H1 (cell line): Measurements from ENCODE around the gene PSME2. TPM values are rescaled to one million over a fixed set of nuclear protein-coding genes. Genes with fewer than 3 reads are reported as not detected.
A peak's percentile ranks its signal among the peaks of the same experiment; 100 is the strongest.

Experiments used
- CTCF ChIA-PET: fragments of 300-600 bp; sonication (Branson Sonifier 250); formaldehyde crosslinking; loops from one replicate; lab custom pipeline; 2021; ENCODE audit not compliant: partially characterized antibody; lab: Charles Lee
- POLR2A ChIA-PET: fragments of 300-600 bp; sonication (Branson Sonifier 250); formaldehyde crosslinking; loops from one replicate; lab custom pipeline; 2021; ENCODE audit warnings: inconsistent platforms; ENCODE audit not compliant: partially characterized antibody; lab: Charles Lee
- DNase-seq, 2 experiments: peaks; one replicate each; pipeline versions ENCODE4 v3.0.0 to v3.0.0-alpha.2; 2010 to 2022; ENCODE audit warnings: low spot score in 2 of 2, low read depth in 1 of 2, mixed read lengths in 1 of 2
- FAIRE-seq: peaks from 2 replicates; lab custom pipeline; 2011; peaks lifted over from hg19 to GRCh38; lab: Jason Lieb, UNC
- H2AFZ ChIP-seq: 2 replicates; pipeline ENCODE4 v1.8.1; 2012; ENCODE audit warnings: low read length, inconsistent platforms
- H2AK5ac ChIP-seq: 2 replicates; pipeline ENCODE4 v1.6.1; 2013; ENCODE audit warnings: low read depth, low read length
- H2BK120ac ChIP-seq: replicated peaks from 2 replicates; pipeline ENCODE3; 2013; ENCODE audit warnings: low read depth, low read length, inconsistent platforms
- H2BK12ac ChIP-seq: 2 replicates; pipeline ENCODE4 v1.6.1; 2013; ENCODE audit warnings: low read depth, low read length
- H2BK15ac ChIP-seq: 2 replicates; pipeline ENCODE4 v1.6.1; 2013; ENCODE audit warnings: low read length
- H2BK20ac ChIP-seq: 2 replicates; pipeline ENCODE4 v1.6.1; 2013; ENCODE audit warnings: low read length
- H2BK5ac ChIP-seq: 2 replicates; pipeline ENCODE4 v1.6.1; 2013; ENCODE audit warnings: low read depth, low read length
- H3K14ac ChIP-seq: 2 replicates; pipeline ENCODE4 v1.6.1; 2013; ENCODE audit warnings: inconsistent platforms; ENCODE audit not compliant: insufficient read length
- H3K18ac ChIP-seq: 2 replicates; pipeline ENCODE4 v1.6.1; 2013; ENCODE audit warnings: low read length; ENCODE audit errors: extremely low read depth
- H3K23ac ChIP-seq: 2 replicates; pipeline ENCODE4 v1.6.1; 2013; ENCODE audit warnings: inconsistent platforms; ENCODE audit not compliant: insufficient read length
- H3K23me2 ChIP-seq: 2 replicates; pipeline ENCODE4 v1.6.1; 2013; ENCODE audit warnings: low read depth, low read length
- H3K27ac ChIP-seq: 2 replicates; pipeline ENCODE4 v1.6.1; 2011; ENCODE audit warnings: low read depth, low read length, inconsistent platforms
- H3K27me3 ChIP-seq, 4 experiments: replicated peaks in 1 of 4; 1 replicate in 1 of 4; 2 replicates in 3 of 4; pipeline versions ENCODE4 v1.6.1 to v1.8.1; 2011 to 2013; ENCODE audit warnings: low read length in 3 of 4, mild to moderate bottlenecking in 3 of 4, inconsistent platforms in 2 of 4, mixed read lengths in 2 of 4, moderate library complexity in 1 of 4; ENCODE audit not compliant: control insufficient read depth in 3 of 4, insufficient read depth in 3 of 4; ENCODE audit errors: extremely low read depth in 1 of 4
- H3K36me3 ChIP-seq, 4 experiments: 2 replicates each; pipeline versions ENCODE4 v1.6.1 to v1.8.1; 2011 to 2013; ENCODE audit warnings: mild to moderate bottlenecking in 4 of 4, low read length in 3 of 4, moderate library complexity in 2 of 4, control low read depth in 1 of 4, inconsistent platforms in 1 of 4; ENCODE audit not compliant: insufficient read depth in 4 of 4, control insufficient read depth in 2 of 4
- H3K4ac ChIP-seq: replicated peaks from 2 replicates; pipeline ENCODE3; 2013; ENCODE audit warnings: low read length, low read depth, mixed read lengths, inconsistent platforms; ENCODE audit not compliant: insufficient read length
- H3K4me1 ChIP-seq, 4 experiments: replicated peaks in 1 of 4; 1 replicate in 1 of 4; 2 replicates in 3 of 4; pipeline versions ENCODE4 v1.6.1 to v1.8.1; 2011 to 2013; ENCODE audit warnings: low read length in 3 of 4, inconsistent platforms in 2 of 4, mixed read lengths in 1 of 4; ENCODE audit not compliant: insufficient read depth in 4 of 4, control insufficient read depth in 3 of 4
- H3K4me2 ChIP-seq, 2 experiments: 2 replicates each; pipeline versions ENCODE4 v1.6.1 to v1.8.1; 2011 to 2013; ENCODE audit warnings: low read depth in 2 of 2, low read length in 2 of 2, control low read depth in 1 of 2, inconsistent platforms in 1 of 2, mild to moderate bottlenecking in 1 of 2; ENCODE audit not compliant: insufficient read depth in 1 of 2
- H3K4me3 ChIP-seq, 4 experiments: fragments of 200-600, 300-600 bp in 1 of 4; sonication (generic), shearing (Covaris generic), sonication (Bioruptor Twin) in 1 of 4; 2 replicates each; pipeline versions ENCODE4 v1.5.1 to v1.8.1; 2011 to 2016; ENCODE audit warnings: low read length in 4 of 4, low read depth in 3 of 4, control low read depth in 2 of 4, inconsistent platforms in 2 of 4, mild to moderate bottlenecking in 2 of 4, mixed read lengths in 1 of 4, moderate library complexity in 1 of 4; ENCODE audit not compliant: insufficient read depth in 2 of 4; ENCODE audit errors: extremely low read depth in 1 of 4
- H3K56ac ChIP-seq: replicated peaks from 2 replicates; pipeline ENCODE3; 2013; ENCODE audit warnings: low read depth, mild to moderate bottlenecking, mixed read lengths, low read length, inconsistent platforms; ENCODE audit not compliant: insufficient read length
- H3K79me1 ChIP-seq: 2 replicates; pipeline ENCODE4 v1.6.1; 2013; ENCODE audit warnings: low read depth, low read length, control low read depth
- H3K79me2 ChIP-seq, 2 experiments: 2 replicates each; pipeline versions ENCODE4 v1.6.1 to v1.8.1; 2012 to 2013; ENCODE audit warnings: low read length in 2 of 2, mild to moderate bottlenecking in 2 of 2, inconsistent platforms in 1 of 2; ENCODE audit not compliant: insufficient read depth in 2 of 2, control insufficient read depth in 1 of 2
- H3K9ac ChIP-seq, 4 experiments: replicated peaks in 1 of 4; 1 replicate in 1 of 4; 2 replicates in 3 of 4; pipeline versions ENCODE4 v1.6.1 to v1.8.1; 2011 to 2013; ENCODE audit warnings: low read depth in 3 of 4, low read length in 3 of 4, control low read depth in 2 of 4, mild to moderate bottlenecking in 2 of 4, moderate library complexity in 2 of 4, inconsistent platforms in 1 of 4; ENCODE audit errors: extremely low read depth in 1 of 4
- H3K9me3 ChIP-seq, 2 experiments: 2 replicates each; pipeline versions ENCODE4 v1.6.1 to v1.8.1; 2012 to 2013; ENCODE audit warnings: mild to moderate bottlenecking in 2 of 2, moderate library complexity in 2 of 2, control low read depth in 1 of 2, inconsistent platforms in 1 of 2, low read depth in 1 of 2, low read length in 1 of 2, mixed read lengths in 1 of 2; ENCODE audit not compliant: insufficient read depth in 2 of 2
- H4K20me1 ChIP-seq, 2 experiments: replicated peaks in 1 of 2; 2 replicates each; pipeline versions ENCODE3 to v1.8.1; 2011 to 2013; ENCODE audit warnings: inconsistent platforms in 2 of 2, low read length in 2 of 2, mild to moderate bottlenecking in 1 of 2; ENCODE audit not compliant: insufficient read depth in 2 of 2, control insufficient read depth in 1 of 2
- H4K5ac ChIP-seq: 2 replicates; pipeline ENCODE4 v1.6.1; 2013; ENCODE audit warnings: low read length, low read depth, mixed read lengths, inconsistent platforms; ENCODE audit not compliant: insufficient read length
- H4K8ac ChIP-seq: 2 replicates; pipeline ENCODE4 v1.8.0; 2013; ENCODE audit warnings: mild to moderate bottlenecking, moderate library complexity, low read length, inconsistent platforms; ENCODE audit not compliant: insufficient read depth; ENCODE audit errors: extremely low read depth
- H4K91ac ChIP-seq: replicated peaks from 2 replicates; pipeline ENCODE3; 2013; ENCODE audit warnings: low read length, mixed read lengths, inconsistent platforms; ENCODE audit not compliant: insufficient read length
- BACH1 ChIP-seq: IDR thresholded peaks from 2 replicates; pipeline ENCODE4 v1.6.1; 2012; ENCODE audit warnings: low read length, improper control_type of control experiment
- BCL11A ChIP-seq, 2 experiments: IDR thresholded peaks; one replicate each; pipeline ENCODE4 v1.6.1; 2011; ENCODE audit warnings: low read depth in 2 of 2, low read length in 2 of 2, mild to moderate bottlenecking in 2 of 2
- CBX8 ChIP-seq: fragments of 300-800, 300-1000 bp; sonication (generic); IDR thresholded peaks from 2 replicates; pipeline ENCODE4 v1.7.1; 2016; ENCODE audit warnings: low read depth, low read length, borderline replicate concordance
- CHD2 ChIP-seq: IDR thresholded peaks from 2 replicates; pipeline ENCODE4 v1.6.1; 2012; ENCODE audit warnings: low read length, improper control_type of control experiment
- CREB1 ChIP-seq: IDR thresholded peaks from 2 replicates; pipeline ENCODE4 v1.6.1; 2012; ENCODE audit warnings: inconsistent platforms
- HDAC6 ChIP-seq: IDR thresholded peaks from one replicate; pipeline ENCODE4 v1.7.1; 2012; ENCODE audit warnings: low read depth, mild to moderate bottlenecking, inconsistent platforms, low read length, moderate library complexity
- JUN ChIP-seq: IDR thresholded peaks from 2 replicates; pipeline ENCODE4 v1.6.1; 2011; ENCODE audit warnings: low read depth, mild to moderate bottlenecking, improper control_type of control experiment, low read length
- MAFK ChIP-seq: IDR thresholded peaks from 2 replicates; pipeline ENCODE4 v1.6.1; 2012; ENCODE audit warnings: low read depth, mild to moderate bottlenecking, improper control_type of control experiment, low read length
- POLR2A ChIP-seq, 2 experiments: IDR thresholded peaks; 1 replicate in 1 of 2; 2 replicates in 1 of 2; pipeline ENCODE4 v1.6.1; 2011; ENCODE audit warnings: low read depth in 2 of 2, low read length in 2 of 2, mild to moderate bottlenecking in 2 of 2; ENCODE audit errors: control extremely low read depth in 1 of 2
- SUZ12 ChIP-seq: fragments of 200-600 bp; sonication (generic); IDR thresholded peaks from 2 replicates; pipeline ENCODE4 v1.6.1; 2012; ENCODE audit warnings: mild to moderate bottlenecking, inconsistent platforms, low read length, moderate library complexity, mixed read lengths
- ZNF274 ChIP-seq: IDR thresholded peaks from 2 replicates; pipeline ENCODE4 v1.7.0; 2012; ENCODE audit warnings: low read length, borderline replicate concordance; ENCODE audit errors: extremely low read depth
- WGBS, 2 experiments: shearing (Covaris generic) in 1 of 2; methylation state at CpG; one replicate each; pipeline versions ENCODE4 v1.1.6 to v1.1.7; 2013 to 2015; ENCODE audit warnings: low lambda C conversion rate in 2 of 2, mixed read lengths in 2 of 2, inconsistent platforms in 1 of 2, low coverage in 1 of 2, missing lambda C conversion rate in 1 of 2; ENCODE audit not compliant: insufficient replicate concordance in 2 of 2, insufficient coverage in 1 of 2, insufficient read length in 1 of 2; ENCODE audit errors: extremely low coverage in 1 of 2, missing lambda C conversion rate in 1 of 2; 5-methylcytosine and 5-hydroxymethylcytosine counted together
- polyA plus RNA-seq, 7 experiments: library from polyadenylated mRNA; depleted of rRNA in 3 of 7; stranded (reverse) in 5 of 7; unstranded in 2 of 7; fragments of >200 nt in 5 of 7; fragments of 200-250 nt in 2 of 7; gene quantifications; 1 replicate in 5 of 7; 2 replicates in 1 of 7; 4 replicates in 1 of 7; pipeline versions ENCODE4 v1.2.1 to v1.2.3, GENCODE V29; 2011 to 2013; ENCODE audit warnings: missing spikeins in 2 of 7, mixed read lengths in 2 of 7
- total RNA-seq: library from RNA; stranded (reverse); fragmentation: NEBNext Ultra II Directional; extraction: Animal tissue kit (Norgen Biotek cat#: 25700); gene quantifications from 2 replicates; pipeline ENCODE4 v1.2.1, GENCODE V29; 2021

Gene PSME2
- total and polyA plus RNA-seq, 2 of the 8 experiments (the other 6 are each of a cell fraction or from before 2014, with no cell fraction given), result 71.8 to 111 TPM

- 32% methylated on average over 11 of the region's 12 CpGs; no CpG with 5 or more reads in 1 of the 2 experiments for WGBS, 2 experiments
- peak overlapping the region; percentile 42 for H4K5ac ChIP-seq
- peaks cover 8% of the 10 kb centered on the region for H3K23me2 ChIP-seq
- no peak overlapping the region for H2AFZ ChIP-seq
- H3K36me3 ChIP-seq, result peaks cover 9 to 34% (median 19%) of the 10 kb centered on the region in 4 experiments; a peak in 6 of 8 replicates
- DNase-seq (peak in 1 of 2 experiments; percentile 71), FAIRE-seq (peak; percentile 7)
- peak overlapping the region; percentile 60 to 96 (median 84) for H3K4me3 ChIP-seq
- H2BK12ac ChIP-seq, result peak overlapping the region; percentile 77; the same call in 1 of the 2 replicates
- peaks cover 5 to 13% (median 8%) of the 10 kb centered on the region in 4 experiments for H3K4me1 ChIP-seq
- peaks cover 5% of the 10 kb centered on the region for H3K79me1 ChIP-seq
- H3K79me2 ChIP-seq, result peaks cover 0 to 21% of the 10 kb centered on the region in 2 experiments; a peak in 2 of 4 replicates
- peak overlapping the region; percentile 87 to 95 (median 90) for H3K9ac ChIP-seq
- peak overlapping the region; percentile 89; the same call in 1 of the 2 replicates for H3K27ac ChIP-seq
- H4K91ac ChIP-seq, result peak overlapping the region; percentile 7
- H4K20me1 ChIP-seq, result peaks cover 7 to 11% of the 10 kb centered on the region in 2 experiments
- no peak overlapping the region for H3K23ac ChIP-seq
- H3K9me3 ChIP-seq, result no peaks in the 10 kb centered on the region
- H2BK15ac ChIP-seq, result peak overlapping the region; percentile 73; the same call in 1 of the 2 replicates
- peak overlapping the region; percentile 97 for H3K56ac ChIP-seq
- peak overlapping the region; percentile 2; the same call in 1 of the 2 replicates for H2AK5ac ChIP-seq
- H3K18ac ChIP-seq, result peak overlapping the region; percentile 97
- H3K27me3 ChIP-seq, result no peaks in the 10 kb centered on the region
- H2BK20ac ChIP-seq, result 0 out of 2 replicates have a peak overlapping the region, but pooled peaks have one; percentile 35
- ChIA-PET POLR2A (interaction anchor here (0.6 to 23.9 kb wide), 27 partner anchors 10 to 545 kb away, joined by 3 to 626 read pairs (median 9); partner anchors contain the start of genes CARMIL3, CPNE6, DCAF11 and EMC9), CTCF (interaction anchor here (1.1 to 12.8 kb wide), 6 partner anchors 10 to 61 kb away, joined by 3 to 316 read pairs (median 7); partner anchors contain the start of gene CPNE6)
- peak overlapping the region; percentile 88 to 91 for H3K4me2 ChIP-seq
- H3K14ac ChIP-seq, result no peak overlapping the region
- no peak overlapping the region for H2BK120ac ChIP-seq
- H4K8ac ChIP-seq, result no peak overlapping the region
- peak overlapping the region; percentile 55; the same call in 1 of the 2 replicates for H2BK5ac ChIP-seq
- peak overlapping the region; percentile 63 for H3K4ac ChIP-seq
- no peak for TF ChIP-seq BCL11A (IDR thresholded peaks at IDR 0.05; ENCODE audit: low read depth in 2 of 2, low read length in 2 of 2)
- no peak for TF ChIP-seq CREB1
- no peak for TF ChIP-seq CBX8
- TF ChIP-seq CHD2, result no peak
- TF ChIP-seq SUZ12, result no peak
- TF ChIP-seq ZNF274, result no peak
- TF ChIP-seq HDAC6, result no peak
- no peak for TF ChIP-seq BACH1
- TF ChIP-seq MAFK, result no peak
- peak; percentile 84 to 93 for TF ChIP-seq POLR2A (IDR thresholded peaks at IDR 0.05; ENCODE audit: control extremely low read depth in 1 of 2, low read depth in 2 of 2, low read length in 2 of 2)
- no peak for TF ChIP-seq JUN
Measured at GRCh38 chr14:24095271-24096068, 50.9 kb downstream of the PSME2 start.
